Measurements from ENCODE around the gene XXYLT1. TPM values are rescaled to one million over a fixed set of nuclear protein-coding genes. Genes with fewer than 3 reads are reported as not detected.

The XXYLT1 gene
- total and polyA plus RNA-seq, 2 of the 8 experiments (the other 6 are each of a cell fraction or from before 2014, with no cell fraction given) = 18.9 to 23.8 TPM

DNA sequence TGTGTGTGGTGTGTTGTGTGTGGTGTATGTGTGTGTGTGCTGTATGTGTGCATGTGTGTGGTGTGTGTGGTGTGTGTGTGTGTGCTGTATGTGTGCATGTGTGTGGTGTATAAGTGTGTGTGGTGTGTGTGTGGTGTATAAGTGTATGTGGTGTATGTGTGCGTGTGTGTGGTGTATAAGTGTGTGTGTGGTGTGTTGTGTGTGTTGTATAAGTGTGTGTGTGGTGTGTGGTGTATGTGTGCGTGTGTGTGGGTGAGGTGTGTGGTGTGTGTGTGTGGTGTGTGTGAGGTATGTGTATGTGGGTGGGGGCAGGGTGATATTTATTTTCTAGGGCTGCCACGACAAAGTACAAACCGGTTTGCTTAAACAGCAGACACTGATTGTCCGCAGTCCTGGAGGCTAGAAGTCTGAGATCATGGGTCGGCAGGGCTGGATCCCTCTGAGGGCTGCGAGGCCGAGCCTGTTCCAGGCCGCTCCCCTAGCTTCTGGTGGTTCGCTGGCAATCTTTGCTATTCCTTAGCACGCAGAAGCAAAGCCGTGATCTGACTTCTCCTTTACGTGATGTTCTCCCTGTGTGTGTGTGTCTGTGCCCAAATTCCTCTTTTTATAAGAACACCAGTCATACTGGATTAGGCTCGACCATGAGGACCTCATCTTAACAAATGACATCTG, 160.2 kb downstream of the XXYLT1 start:
- H3K27me3 ChIP-seq (replicated peaks in 1 of 4; ENCODE audit: control insufficient read depth in 3 of 4, extremely low read depth in 1 of 4, insufficient read depth in 3 of 4, low read length in 3 of 4) = no peaks in the 10 kb centered on the region
- no peak for DNase-seq (ENCODE audit: low read depth in 1 of 2, low spot score in 2 of 2)
- peaks cover 0 to 2% (median under 1%) of the 10 kb centered on the region in 4 experiments; a peak in 3 of 7 replicates for H3K4me1 ChIP-seq (replicated peaks in 1 of 4; ENCODE audit: control insufficient read depth in 3 of 4, insufficient read depth in 4 of 4, low read length in 3 of 4)
- no peak overlapping the region for H4K8ac ChIP-seq (ENCODE audit: extremely low read depth, insufficient read depth, low read length)
- H3K27ac ChIP-seq (ENCODE audit: low read depth, low read length) = no peak overlapping the region
- H3K14ac ChIP-seq (ENCODE audit: insufficient read length) = no peak overlapping the region
- H2AK5ac ChIP-seq (ENCODE audit: low read depth, low read length) = peak overlapping the region; percentile 6; the same call in 1 of the 2 replicates
- no peak overlapping the region for H3K4me3 ChIP-seq (ENCODE audit: extremely low read depth in 1 of 4, insufficient read depth in 2 of 4, low read depth in 3 of 4, low read length in 4 of 4)
- no peak overlapping the region for H2BK120ac ChIP-seq (replicated peaks; ENCODE audit: low read depth, low read length)
- no peak overlapping the region for H3K9ac ChIP-seq (replicated peaks in 1 of 4; ENCODE audit: extremely low read depth in 1 of 4, low read depth in 3 of 4, low read length in 3 of 4)
- no peak overlapping the region for H2BK20ac ChIP-seq (ENCODE audit: low read length)
- no peak for FAIRE-seq
- H3K23ac ChIP-seq (ENCODE audit: insufficient read length) = no peak overlapping the region
- 88 to 100% methylated on average over 1 to 14 of the region's 14 CpGs for WGBS, 2 experiments (ENCODE audit: extremely low coverage in 1 of 2, insufficient coverage in 1 of 2, insufficient read length in 1 of 2, insufficient replicate concordance in 2 of 2, low coverage in 1 of 2, low lambda C conversion rate in 2 of 2, missing lambda C conversion rate in 1 of 2)
- H3K23me2 ChIP-seq (ENCODE audit: low read depth, low read length) = peaks cover 17% of the 10 kb centered on the region; the same call in 1 of the 2 replicates
- H4K20me1 ChIP-seq (replicated peaks in 1 of 2; ENCODE audit: control insufficient read depth in 1 of 2, insufficient read depth in 2 of 2, low read length in 2 of 2) = peaks cover 0 to 18% of the 10 kb centered on the region in 2 experiments
- no peak overlapping the region for H2AFZ ChIP-seq (ENCODE audit: low read length)
- POLR2A ChIA-PET (ENCODE audit: partially characterized antibody) = no interaction called here
- H3K4me2 ChIP-seq (ENCODE audit: insufficient read depth in 1 of 2, low read depth in 2 of 2, low read length in 2 of 2) = no peak overlapping the region
- H2BK12ac ChIP-seq (ENCODE audit: low read depth, low read length) = no peak overlapping the region
- peaks cover 0 to 5% (median 0%) of the 10 kb centered on the region in 4 experiments; a peak in 2 of 8 replicates for H3K36me3 ChIP-seq (ENCODE audit: control insufficient read depth in 2 of 4, insufficient read depth in 4 of 4, low read length in 3 of 4)
- H3K79me2 ChIP-seq (ENCODE audit: control insufficient read depth in 1 of 2, insufficient read depth in 2 of 2, low read length in 2 of 2) = peaks cover 0 to 4% of the 10 kb centered on the region in 2 experiments; a peak in 1 of 4 replicates
- peak overlapping the region; percentile 77 for H4K91ac ChIP-seq (replicated peaks; ENCODE audit: insufficient read length, low read length)
- peak overlapping the region; percentile 99 for H3K56ac ChIP-seq (replicated peaks; ENCODE audit: insufficient read length, low read depth, low read length)
- no peak overlapping the region for H3K4ac ChIP-seq (replicated peaks; ENCODE audit: insufficient read length, low read depth, low read length)
- no peak overlapping the region for H4K5ac ChIP-seq (ENCODE audit: insufficient read length, low read depth, low read length)
- peaks cover 9% of the 10 kb centered on the region for H3K79me1 ChIP-seq (ENCODE audit: low read depth, low read length)
- no peaks in the 10 kb centered on the region for H3K9me3 ChIP-seq (ENCODE audit: insufficient read depth in 2 of 2, low read depth in 1 of 2, low read length in 1 of 2)
- peak overlapping the region; percentile 73; the same call in 1 of the 2 replicates for H2BK15ac ChIP-seq (ENCODE audit: low read length)
- TF ChIP-seq RFX5 (IDR thresholded peaks at IDR 0.05; ENCODE audit: borderline replicate concordance, low read depth, low read length) = no peak
- no peak for TF ChIP-seq SP2 (IDR thresholded peaks at IDR 0.05; ENCODE audit: low read length)
- TF ChIP-seq HDAC6 (IDR thresholded peaks at IDR 0.05; ENCODE audit: low read depth, low read length) = no peak
- TF ChIP-seq KDM4A (IDR thresholded peaks at IDR 0.05; ENCODE audit: low read depth, low read length, severe bottlenecking) = no peak
- TF ChIP-seq GABPA (IDR thresholded peaks at IDR 0.05; ENCODE audit: borderline replicate concordance, insufficient read depth, low read length) = no peak
- no peak for TF ChIP-seq NANOG (IDR thresholded peaks at IDR 0.05; ENCODE audit: insufficient read depth, low read depth, low read length, poor library complexity, severe bottlenecking)
- TF ChIP-seq SP4 (IDR thresholded peaks at IDR 0.05; ENCODE audit: low read length) = no peak
- no peak overlapping the region; the same call in 1 of the 2 replicates for H2BK5ac ChIP-seq (ENCODE audit: low read depth, low read length)
- no peak overlapping the region for H3K18ac ChIP-seq (ENCODE audit: extremely low read depth, low read length)
- CTCF ChIA-PET (ENCODE audit: partially characterized antibody) = no interaction called here
